PC-3 (cell line): ENCODE data around the gene IQSEC3.
"Not testable (repeated sequence)": the region's sequence is repeated elsewhere in the genome, so short reads cannot be mapped to it uniquely, and the experiment has no call there.

Source experiments
- EZH2 ChIP-seq: fragments of 300-600 bp; sonication (generic); IDR thresholded peaks from one replicate; pipeline ENCODE4 v1.6.1; 2017; ENCODE audit warnings: antibody characterized with exemption, mild to moderate bottlenecking, low read length; ENCODE audit not compliant: unreplicated experiment
- TF ChIP-seq, protein P1 (sequence below): fragments of 300-600 bp; sonication (generic); conservative IDR thresholded peaks from 2 replicates; pipeline ENCODE4 v1.5.1; 2017; ENCODE audit warnings: antibody characterized with exemption, low read depth, mild to moderate bottlenecking, low read length

DNA sequence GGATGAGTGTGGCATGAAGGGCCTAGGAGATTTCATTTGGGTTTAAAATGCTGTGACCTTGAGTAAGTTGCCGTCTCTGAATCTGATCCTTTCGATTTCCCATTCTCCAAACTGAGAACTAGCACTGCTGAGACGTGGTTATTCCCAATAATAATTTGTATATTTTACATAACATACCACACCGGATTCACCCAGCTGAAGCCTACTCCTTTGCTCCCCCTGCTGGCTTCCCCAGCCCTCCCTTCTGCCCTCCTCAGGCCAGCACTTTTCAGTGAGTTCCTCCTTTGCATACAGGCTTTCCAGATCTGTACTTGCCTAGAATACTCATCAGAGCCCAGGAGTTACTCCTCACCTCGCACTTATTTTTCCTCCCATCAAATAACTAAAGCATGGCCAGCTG lies 38.7 kb upstream of the IQSEC3 start:
- TF ChIP-seq, protein P1, sequence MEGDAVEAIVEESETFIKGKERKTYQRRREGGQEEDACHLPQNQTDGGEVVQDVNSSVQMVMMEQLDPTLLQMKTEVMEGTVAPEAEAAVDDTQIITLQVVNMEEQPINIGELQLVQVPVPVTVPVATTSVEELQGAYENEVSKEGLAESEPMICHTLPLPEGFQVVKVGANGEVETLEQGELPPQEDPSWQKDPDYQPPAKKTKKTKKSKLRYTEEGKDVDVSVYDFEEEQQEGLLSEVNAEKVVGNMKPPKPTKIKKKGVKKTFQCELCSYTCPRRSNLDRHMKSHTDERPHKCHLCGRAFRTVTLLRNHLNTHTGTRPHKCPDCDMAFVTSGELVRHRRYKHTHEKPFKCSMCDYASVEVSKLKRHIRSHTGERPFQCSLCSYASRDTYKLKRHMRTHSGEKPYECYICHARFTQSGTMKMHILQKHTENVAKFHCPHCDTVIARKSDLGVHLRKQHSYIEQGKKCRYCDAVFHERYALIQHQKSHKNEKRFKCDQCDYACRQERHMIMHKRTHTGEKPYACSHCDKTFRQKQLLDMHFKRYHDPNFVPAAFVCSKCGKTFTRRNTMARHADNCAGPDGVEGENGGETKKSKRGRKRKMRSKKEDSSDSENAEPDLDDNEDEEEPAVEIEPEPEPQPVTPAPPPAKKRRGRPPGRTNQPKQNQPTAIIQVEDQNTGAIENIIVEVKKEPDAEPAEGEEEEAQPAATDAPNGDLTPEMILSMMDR: not testable (repeated sequence)
- TF ChIP-seq EZH2: not testable (repeated sequence)
